HepG2 (cell line): ENCODE data around the gene DCUN1D4. TPM values are rescaled to one million over a fixed set of nuclear protein-coding genes. Genes with fewer than 3 reads are reported as not detected.

Experiments used
- AKAP8 ChIP-seq: sonication (generic); formaldehyde crosslinking; IDR thresholded peaks from 2 replicates; pipeline ENCODE4 v1.5.1; 2020; ENCODE audit warnings: mild to moderate bottlenecking, missing genetic modification reagents
- BATF2 ChIP-seq: sonication (generic); formaldehyde crosslinking; IDR thresholded peaks from 2 replicates; pipeline ENCODE4 v1.8.0; 2022; ENCODE audit warnings: mild to moderate bottlenecking, missing genetic modification reagents, moderate library complexity
- BHLHE40 ChIP-seq: IDR thresholded peaks from 2 replicates; pipeline ENCODE4 v1.6.1; 2011; ENCODE audit warnings: low read length, improper control_type of control experiment
- EP300 ChIP-seq, 3 experiments: sonication (generic) in 1 of 3; formaldehyde crosslinking in 1 of 3; IDR thresholded peaks; 2 replicates each; pipeline versions ENCODE4 v1.5.1 to v1.6.1; 2011 to 2020; ENCODE audit warnings: low read depth in 2 of 3, low read length in 2 of 3, borderline replicate concordance in 1 of 3, improper control_type of control experiment in 1 of 3, mild to moderate bottlenecking in 1 of 3, missing genetic modification reagents in 1 of 3, moderate library complexity in 1 of 3
- HOXA5 ChIP-seq: sonication (generic); formaldehyde crosslinking; IDR thresholded peaks from 2 replicates; pipeline ENCODE4 v1.4.0; 2020; ENCODE audit warnings: missing genetic modification reagents
- MAFK ChIP-seq, 2 experiments: IDR thresholded peaks in 1 of 2; conservative IDR thresholded peaks in 1 of 2; 2 replicates each; pipeline ENCODE4 v1.6.1; 2011; ENCODE audit warnings: improper control_type of control experiment in 2 of 2, low read length in 2 of 2
- NFATC3 ChIP-seq: sonication (generic); formaldehyde crosslinking; IDR thresholded peaks from 2 replicates; pipeline ENCODE4 v1.5.1; 2020; ENCODE audit warnings: mild to moderate bottlenecking, missing genetic modification reagents
- PHF5A ChIP-seq: IDR thresholded peaks from one replicate; pipeline ENCODE4 v1.6.1; 2018; ENCODE audit warnings: low read depth, missing genetic modification reagents; ENCODE audit not compliant: unreplicated experiment
- SALL2 ChIP-seq: sonication (generic); formaldehyde crosslinking; IDR thresholded peaks from 2 replicates; pipeline ENCODE4 v1.8.1; 2023; ENCODE audit warnings: mild to moderate bottlenecking, missing genetic modification reagents, inconsistent platforms
- SYNCRIP ChIP-seq: fragments of 200-400 bp; formaldehyde crosslinking; IDR thresholded peaks from 2 replicates; pipeline ENCODE4 v1.6.1; 2018; ENCODE audit warnings: mild to moderate bottlenecking, low read depth, low read length; ENCODE audit not compliant: insufficient read depth
- TCF7L2 ChIP-seq: IDR thresholded peaks from 2 replicates; pipeline ENCODE4 v1.6.1; 2011; ENCODE audit warnings: mild to moderate bottlenecking, low read depth, low read length, moderate library complexity
- USF2 ChIP-seq, 2 experiments: sonication (generic) in 1 of 2; formaldehyde crosslinking in 1 of 2; IDR thresholded peaks; 2 replicates each; pipeline versions ENCODE4 v1.5.1 to v1.6.1; 2011 to 2020; ENCODE audit warnings: borderline replicate concordance in 1 of 2, low read depth in 1 of 2, low read length in 1 of 2, mild to moderate bottlenecking in 1 of 2, missing genetic modification reagents in 1 of 2, moderate library complexity in 1 of 2
- ZIK1 ChIP-seq: sonication (generic); formaldehyde crosslinking; IDR thresholded peaks from 2 replicates; pipeline ENCODE4 v1.5.0; 2020; ENCODE audit warnings: mild to moderate bottlenecking, low read depth, missing genetic modification reagents, borderline replicate concordance
- ZNF615 ChIP-seq: sonication (generic); formaldehyde crosslinking; IDR thresholded peaks from 2 replicates; pipeline ENCODE4 v1.5.0; 2020; ENCODE audit warnings: mild to moderate bottlenecking, missing genetic modification reagents, borderline replicate concordance
- ZSCAN20 ChIP-seq: sonication (generic); formaldehyde crosslinking; IDR thresholded peaks from 2 replicates; pipeline ENCODE4 v1.4.0; 2020; ENCODE audit warnings: missing genetic modification reagents, mild to moderate bottlenecking, borderline replicate concordance
- polyA plus RNA-seq, 8 experiments: library from polyadenylated mRNA; depleted of rRNA in 3 of 8; stranded (reverse) in 7 of 8; unstranded in 1 of 8; fragments of >200 nt; fragmentation: Illumina TruSeq in 4 of 8; extraction: Trizol in 4 of 8; gene quantifications; 2 replicates each; pipeline versions ENCODE4 v1.2.1 to v1.2.3, GENCODE V29; 2011 to 2016; ENCODE audit warnings: low read depth in 4 of 8, missing spikeins in 1 of 8, mixed read lengths in 1 of 8; ENCODE audit not compliant: insufficient read depth in 1 of 8
- total RNA-seq, 5 experiments: library from RNA; depleted of rRNA; stranded (reverse); fragments of >200 nt; fragmentation: Illumina TruSeq; extraction: Trizol; gene quantifications; 2 replicates each; pipeline ENCODE4 v1.2.3, GENCODE V29; 2016; ENCODE audit warnings: low read depth in 1 of 5
- TF ChIP-seq, protein P1 (sequence below): sonication (generic); formaldehyde crosslinking; IDR thresholded peaks from 2 replicates; pipeline ENCODE4 v1.5.0; 2020; ENCODE audit warnings: mild to moderate bottlenecking, missing genetic modification reagents
- TF ChIP-seq, protein P2 (sequence below): sonication (generic); formaldehyde crosslinking; IDR thresholded peaks from 2 replicates; pipeline ENCODE4 v1.4.0; 2020; ENCODE audit warnings: missing genetic modification reagents

The DCUN1D4 gene
- total and polyA plus RNA-seq, 2 of the 13 experiments (the other 11 are each of a cell fraction or from before 2014, with no cell fraction given) = 27.9 to 44.4 TPM

- TF ChIP-seq, protein P1, sequence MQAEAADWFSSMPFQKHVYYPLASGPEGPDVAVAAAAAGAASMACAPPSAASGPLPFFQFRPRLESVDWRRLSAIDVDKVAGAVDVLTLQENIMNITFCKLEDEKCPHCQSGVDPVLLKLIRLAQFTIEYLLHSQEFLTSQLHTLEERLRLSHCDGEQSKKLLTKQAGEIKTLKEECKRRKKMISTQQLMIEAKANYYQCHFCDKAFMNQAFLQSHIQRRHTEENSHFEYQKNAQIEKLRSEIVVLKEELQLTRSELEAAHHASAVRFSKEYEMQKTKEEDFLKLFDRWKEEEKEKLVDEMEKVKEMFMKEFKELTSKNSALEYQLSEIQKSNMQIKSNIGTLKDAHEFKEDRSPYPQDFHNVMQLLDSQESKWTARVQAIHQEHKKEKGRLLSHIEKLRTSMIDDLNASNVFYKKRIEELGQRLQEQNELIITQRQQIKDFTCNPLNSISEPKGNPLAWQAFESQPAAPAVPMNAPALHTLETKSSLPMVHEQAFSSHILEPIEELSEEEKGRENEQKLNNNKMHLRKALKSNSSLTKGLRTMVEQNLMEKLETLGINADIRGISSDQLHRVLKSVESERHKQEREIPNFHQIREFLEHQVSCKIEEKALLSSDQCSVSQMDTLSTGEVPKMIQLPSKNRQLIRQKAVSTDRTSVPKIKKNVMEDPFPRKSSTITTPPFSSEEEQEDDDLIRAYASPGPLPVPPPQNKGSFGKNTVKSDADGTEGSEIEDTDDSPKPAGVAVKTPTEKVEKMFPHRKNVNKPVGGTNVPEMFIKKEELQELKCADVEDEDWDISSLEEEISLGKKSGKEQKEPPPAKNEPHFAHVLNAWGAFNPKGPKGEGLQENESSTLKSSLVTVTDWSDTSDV = no peak
- no peak; the same call in 1 of the 2 replicates for TF ChIP-seq ZSCAN20
- TF ChIP-seq USF2 (IDR thresholded peaks at IDR 0.05; ENCODE audit: low read depth, low read length) = no peak
- no peak for TF ChIP-seq USF2 (CRISPR knock-in tag; IDR thresholded peaks at IDR 0.05; ENCODE audit: borderline replicate concordance)
- TF ChIP-seq HOXA5 (CRISPR knock-in tag) = no peak
- TF ChIP-seq PHF5A (CRISPR knock-in tag) = no peak
- TF ChIP-seq AKAP8 (CRISPR knock-in tag) = 0 out of 2 replicates have a peak, but pooled peaks have one; percentile 37
- no peak for TF ChIP-seq TCF7L2
- no peak for TF ChIP-seq SALL2
- TF ChIP-seq, protein P2, sequence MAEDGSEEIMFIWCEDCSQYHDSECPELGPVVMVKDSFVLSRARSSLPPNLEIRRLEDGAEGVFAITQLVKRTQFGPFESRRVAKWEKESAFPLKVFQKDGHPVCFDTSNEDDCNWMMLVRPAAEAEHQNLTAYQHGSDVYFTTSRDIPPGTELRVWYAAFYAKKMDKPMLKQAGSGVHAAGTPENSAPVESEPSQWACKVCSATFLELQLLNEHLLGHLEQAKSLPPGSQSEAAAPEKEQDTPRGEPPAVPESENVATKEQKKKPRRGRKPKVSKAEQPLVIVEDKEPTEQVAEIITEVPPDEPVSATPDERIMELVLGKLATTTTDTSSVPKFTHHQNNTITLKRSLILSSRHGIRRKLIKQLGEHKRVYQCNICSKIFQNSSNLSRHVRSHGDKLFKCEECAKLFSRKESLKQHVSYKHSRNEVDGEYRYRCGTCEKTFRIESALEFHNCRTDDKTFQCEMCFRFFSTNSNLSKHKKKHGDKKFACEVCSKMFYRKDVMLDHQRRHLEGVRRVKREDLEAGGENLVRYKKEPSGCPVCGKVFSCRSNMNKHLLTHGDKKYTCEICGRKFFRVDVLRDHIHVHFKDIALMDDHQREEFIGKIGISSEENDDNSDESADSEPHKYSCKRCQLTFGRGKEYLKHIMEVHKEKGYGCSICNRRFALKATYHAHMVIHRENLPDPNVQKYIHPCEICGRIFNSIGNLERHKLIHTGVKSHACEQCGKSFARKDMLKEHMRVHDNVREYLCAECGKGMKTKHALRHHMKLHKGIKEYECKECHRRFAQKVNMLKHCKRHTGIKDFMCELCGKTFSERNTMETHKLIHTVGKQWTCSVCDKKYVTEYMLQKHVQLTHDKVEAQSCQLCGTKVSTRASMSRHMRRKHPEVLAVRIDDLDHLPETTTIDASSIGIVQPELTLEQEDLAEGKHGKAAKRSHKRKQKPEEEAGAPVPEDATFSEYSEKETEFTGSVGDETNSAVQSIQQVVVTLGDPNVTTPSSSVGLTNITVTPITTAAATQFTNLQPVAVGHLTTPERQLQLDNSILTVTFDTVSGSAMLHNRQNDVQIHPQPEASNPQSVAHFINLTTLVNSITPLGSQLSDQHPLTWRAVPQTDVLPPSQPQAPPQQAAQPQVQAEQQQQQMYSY = no peak
- no peak for TF ChIP-seq SYNCRIP
- TF ChIP-seq BATF2 (CRISPR knock-in tag) = no peak
- no peak for TF ChIP-seq ZNF615 (CRISPR knock-in tag)
- no peak for TF ChIP-seq ZIK1
- TF ChIP-seq EP300 (IDR thresholded peaks at IDR 0.05; ENCODE audit: low read depth in 2 of 2, low read length in 2 of 2) = no peak
- TF ChIP-seq EP300 (CRISPR knock-in tag; IDR thresholded peaks at IDR 0.05; ENCODE audit: borderline replicate concordance) = no peak
- no peak for TF ChIP-seq BHLHE40
- no peak for TF ChIP-seq NFATC3 (CRISPR knock-in tag)
- TF ChIP-seq MAFK (conservative IDR thresholded peaks at IDR 0.05 in 1 of 2, IDR thresholded peaks at IDR 0.05 in 1 of 2; ENCODE audit: low read length in 2 of 2) = no peak
Observed at GRCh38 chr4:51842554-51843308, at the start of gene DCUN1D4 (continued).
